K562 (cell line): ENCODE measurements around the gene MYCBP2. TPM values are rescaled to one million over a fixed set of nuclear protein-coding genes. Genes with fewer than 3 reads are reported as not detected.

ENCODE experiments used
- E2F8 ChIP-seq: fragments of 450-650 bp; IDR thresholded peaks from 2 replicates; pipeline ENCODE4 v1.7.1; 2018; ENCODE audit warnings: mild to moderate bottlenecking, low read depth; ENCODE audit not compliant: partially characterized antibody
- HDAC1 ChIP-seq, 2 experiments: fragments of 450-650 bp; IDR thresholded peaks; 2 replicates each; pipeline ENCODE4 v1.6.1; 2016 to 2017; ENCODE audit warnings: inconsistent platforms in 1 of 2, mild to moderate bottlenecking in 1 of 2, moderate library complexity in 1 of 2
- MXI1 ChIP-seq: IDR thresholded peaks from 2 replicates; pipeline ENCODE4 v1.6.1; 2011; ENCODE audit warnings: low read depth, mild to moderate bottlenecking, improper control_type of control experiment, low read length
- NFYB ChIP-seq: IDR thresholded peaks from 2 replicates; pipeline ENCODE4 v1.6.1; 2011; ENCODE audit warnings: mild to moderate bottlenecking, moderate library complexity; ENCODE audit not compliant: insufficient read length; ENCODE audit errors: extremely low read depth
- PCBP1 ChIP-seq: fragments of 200-400 bp; formaldehyde crosslinking; IDR thresholded peaks from 2 replicates; pipeline ENCODE4 v1.6.1; 2018; ENCODE audit warnings: mild to moderate bottlenecking, low read depth, low read length; ENCODE audit not compliant: poor library complexity, severe bottlenecking
- RBM25 ChIP-seq: fragments of 200-400 bp; formaldehyde crosslinking; IDR thresholded peaks from 2 replicates; pipeline ENCODE4 v1.6.1; 2018; ENCODE audit warnings: low read length, low read depth, moderate library complexity; ENCODE audit not compliant: severe bottlenecking
- TAL1 ChIP-seq: fragments of 450-650 bp; IDR thresholded peaks from 2 replicates; pipeline ENCODE4 v1.6.1; 2016; ENCODE audit warnings: mild to moderate bottlenecking
- TFAM ChIP-seq: fragments of 250-450 bp; sonication (Bioruptor Pico); conservative IDR thresholded peaks from 2 replicates; pipeline ENCODE4 v1.5.0; 2021; ENCODE audit warnings: mild to moderate bottlenecking, moderate library complexity
- TSHZ1 ChIP-seq: fragments of 250-450 bp; sonication (Bioruptor Pico); IDR thresholded peaks from 2 replicates; pipeline ENCODE4 v1.4.0; 2020; ENCODE audit warnings: mild to moderate bottlenecking, moderate library complexity
- ZC3H8 ChIP-seq: fragments of 450-650 bp; IDR thresholded peaks from 2 replicates; pipeline ENCODE4 v1.6.1; 2017
- ZNF282 ChIP-seq: sonication (generic); formaldehyde crosslinking; IDR thresholded peaks from 2 replicates; pipeline ENCODE4 v1.8.1; 2023; ENCODE audit warnings: missing genetic modification reagents
- ZNF316 ChIP-seq: fragments of 450-650 bp; IDR thresholded peaks from 2 replicates; pipeline ENCODE4 v1.6.1; 2016
- polyA plus RNA-seq, 8 experiments: library from polyadenylated mRNA; depleted of rRNA in 4 of 8; stranded (reverse) in 5 of 8; unstranded in 3 of 8; fragments of >200 nt; fragmentation: Nextera tagmentation in 2 of 8; fragmentation: Illumina TruSeq in 1 of 8; extraction: Ambion mirVana in 2 of 8; extraction: Trizol in 1 of 8; gene quantifications; 2 replicates each; pipeline versions ENCODE4 v1.2.1 to v1.2.3, GENCODE V29; 2011 to 2014; ENCODE audit warnings: inconsistent platforms in 1 of 8, missing spikeins in 1 of 8
- total RNA-seq, 7 experiments: library from RNA; depleted of rRNA in 6 of 7; stranded (reverse); fragments of >200 nt in 6 of 7; fragmentation: Illumina TruSeq in 2 of 7; extraction: Trizol in 2 of 7; gene quantifications; 2 replicates each; pipeline versions ENCODE4 v1.2.1 to v1.2.3, GENCODE V29; 2011 to 2021; ENCODE audit warnings: low replicate concordance in 1 of 7

MYCBP2 gene
- total and polyA plus RNA-seq, 9 of the 15 experiments (the other 6 are each of a cell fraction or from before 2014, with no cell fraction given), result 13.2 to 47.2 (median 28.9) TPM

GRCh38 chr13:77026861-77027621, 299.9 kb downstream of the MYCBP2 start, which contains the start of gene FBXL3 (continued):
- TF ChIP-seq TSHZ1 (CRISPR knock-in tag) (no peak), HDAC1 (IDR thresholded peaks at IDR 0.05) (no peak), TFAM (CRISPR knock-in tag) (no peak), TAL1 (no peak), E2F8 (no peak), ZNF316 (no peak), ZC3H8 (no peak), PCBP1 (peak; percentile 3), RBM25 (no peak), MXI1 (no peak), ZNF282 (no peak), NFYB (no peak)
